ENCODE results near the gene KLHL29. TPM values are rescaled to one million over a fixed set of nuclear protein-coding genes. Genes with fewer than 3 reads are reported as not detected.

KLHL29 gene
- total and polyA plus RNA-seq, 2 of the 13 experiments (the other 11 are each of a cell fraction or from before 2014, with no cell fraction given), result 0.01 TPM; not detected in 1

- no peak for FAIRE-seq
- no TSS peak for BruUV-seq (replicated peaks)
- in situ Hi-C loops (cut with HindIII; ENCODE audit: extremely low pct_ligation_motif_present, low pct_unique_long_range_greater_than_20kb), result no loop called here
- ATAC-seq, result no peak
- H3K27me3 ChIP-seq (ENCODE audit: control insufficient read depth in 1 of 2, insufficient read depth in 2 of 2, low read length in 2 of 2), result peaks cover 0 to 3% of the 10 kb centered on the region in 2 experiments; a peak in 2 of 5 replicates
- intact Hi-C loops (cut with micrococcal nuclease; ENCODE audit: unreplicated experiment), result no loop called here
- 35% methylated on average over 6 of the region's 6 CpGs for WGBS (ENCODE audit: low lambda C conversion rate)
- no peak for DNase-seq (ENCODE audit: low spot score)
- H3K4me1 ChIP-seq (ENCODE audit: insufficient read depth, low read length), result peaks cover 65% of the 10 kb centered on the region
- no peak overlapping the region for H3K27ac ChIP-seq (ENCODE audit: extremely low read length, insufficient read depth, low read length)
- no peaks in the 10 kb centered on the region for H3K79me2 ChIP-seq (ENCODE audit: insufficient read depth, low read length)
- H3K36me3 ChIP-seq (replicated peaks in 1 of 2; ENCODE audit: control insufficient read depth in 1 of 2, insufficient read depth in 2 of 2, low read length in 2 of 2), result no peaks in the 10 kb centered on the region
- H4K20me1 ChIP-seq (ENCODE audit: insufficient read depth, low read length), result no peaks in the 10 kb centered on the region
- no peaks in the 10 kb centered on the region for H3K9me3 ChIP-seq (ENCODE audit: low read length)
- CTCF ChIA-PET (ENCODE audit: low intra/inter-chr PET ratio, low total read pairs), result no interaction called here
- POLR2A ChIA-PET, result no interaction called here
- no peak overlapping the region for H3K9ac ChIP-seq (ENCODE audit: insufficient read depth, low read depth, low read length)
- no peak overlapping the region for H2AFZ ChIP-seq (ENCODE audit: low read length)
- no peak overlapping the region for H3K4me3 ChIP-seq (replicated peaks in 1 of 3; ENCODE audit: insufficient read depth in 1 of 3, low read depth in 2 of 3, low read length in 3 of 3)
- H3K4me2 ChIP-seq (ENCODE audit: low read depth, low read length), result no peak overlapping the region
- TF ChIP-seq TMF1 (CRISPR knock-in tag; IDR thresholded peaks at IDR 0.05; ENCODE audit: low read depth) (no peak), ARNT2 (CRISPR knock-in tag; IDR thresholded peaks at IDR 0.05; ENCODE audit: low read depth) (no peak), CHCHD3 (CRISPR knock-in tag; IDR thresholded peaks at IDR 0.05) (no peak), SIN3A (IDR thresholded peaks at IDR 0.05; ENCODE audit: borderline replicate concordance, low read depth, low read length) (no peak), ZNF354B (CRISPR knock-in tag; IDR thresholded peaks at IDR 0.05) (no peak), EEA1 (CRISPR knock-in tag; IDR thresholded peaks at IDR 0.05; ENCODE audit: borderline replicate concordance) (no peak), ZMYM3 (CRISPR knock-in tag; IDR thresholded peaks at IDR 0.05) (no peak), ZNF547 (CRISPR knock-in tag; IDR thresholded peaks at IDR 0.05) (no peak), MIER3 (CRISPR knock-in tag; IDR thresholded peaks at IDR 0.05; ENCODE audit: borderline replicate concordance) (no peak), KDM2A (CRISPR knock-in tag; IDR thresholded peaks at IDR 0.05; ENCODE audit: borderline replicate concordance, low read depth) (no peak)
- TF ChIP-seq, protein P1, sequence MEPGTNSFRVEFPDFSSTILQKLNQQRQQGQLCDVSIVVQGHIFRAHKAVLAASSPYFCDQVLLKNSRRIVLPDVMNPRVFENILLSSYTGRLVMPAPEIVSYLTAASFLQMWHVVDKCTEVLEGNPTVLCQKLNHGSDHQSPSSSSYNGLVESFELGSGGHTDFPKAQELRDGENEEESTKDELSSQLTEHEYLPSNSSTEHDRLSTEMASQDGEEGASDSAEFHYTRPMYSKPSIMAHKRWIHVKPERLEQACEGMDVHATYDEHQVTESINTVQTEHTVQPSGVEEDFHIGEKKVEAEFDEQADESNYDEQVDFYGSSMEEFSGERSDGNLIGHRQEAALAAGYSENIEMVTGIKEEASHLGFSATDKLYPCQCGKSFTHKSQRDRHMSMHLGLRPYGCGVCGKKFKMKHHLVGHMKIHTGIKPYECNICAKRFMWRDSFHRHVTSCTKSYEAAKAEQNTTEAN (CRISPR knock-in tag; conservative IDR thresholded peaks at IDR 0.05), result no peak
- TF ChIP-seq, protein P2, sequence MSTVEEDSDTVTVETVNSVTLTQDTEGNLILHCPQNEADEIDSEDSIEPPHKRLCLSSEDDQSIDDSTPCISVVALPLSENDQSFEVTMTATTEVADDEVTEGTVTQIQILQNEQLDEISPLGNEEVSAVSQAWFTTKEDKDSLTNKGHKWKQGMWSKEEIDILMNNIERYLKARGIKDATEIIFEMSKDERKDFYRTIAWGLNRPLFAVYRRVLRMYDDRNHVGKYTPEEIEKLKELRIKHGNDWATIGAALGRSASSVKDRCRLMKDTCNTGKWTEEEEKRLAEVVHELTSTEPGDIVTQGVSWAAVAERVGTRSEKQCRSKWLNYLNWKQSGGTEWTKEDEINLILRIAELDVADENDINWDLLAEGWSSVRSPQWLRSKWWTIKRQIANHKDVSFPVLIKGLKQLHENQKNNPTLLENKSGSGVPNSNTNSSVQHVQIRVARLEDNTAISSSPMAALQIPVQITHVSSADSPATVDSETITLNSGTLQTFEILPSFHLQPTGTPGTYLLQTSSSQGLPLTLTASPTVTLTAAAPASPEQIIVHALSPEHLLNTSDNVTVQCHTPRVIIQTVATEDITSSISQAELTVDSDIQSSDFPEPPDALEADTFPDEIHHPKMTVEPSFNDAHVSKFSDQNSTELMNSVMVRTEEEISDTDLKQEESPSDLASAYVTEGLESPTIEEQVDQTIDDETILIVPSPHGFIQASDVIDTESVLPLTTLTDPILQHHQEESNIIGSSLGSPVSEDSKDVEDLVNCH (CRISPR knock-in tag; IDR thresholded peaks at IDR 0.05), result no peak
- TF ChIP-seq, protein P3, sequence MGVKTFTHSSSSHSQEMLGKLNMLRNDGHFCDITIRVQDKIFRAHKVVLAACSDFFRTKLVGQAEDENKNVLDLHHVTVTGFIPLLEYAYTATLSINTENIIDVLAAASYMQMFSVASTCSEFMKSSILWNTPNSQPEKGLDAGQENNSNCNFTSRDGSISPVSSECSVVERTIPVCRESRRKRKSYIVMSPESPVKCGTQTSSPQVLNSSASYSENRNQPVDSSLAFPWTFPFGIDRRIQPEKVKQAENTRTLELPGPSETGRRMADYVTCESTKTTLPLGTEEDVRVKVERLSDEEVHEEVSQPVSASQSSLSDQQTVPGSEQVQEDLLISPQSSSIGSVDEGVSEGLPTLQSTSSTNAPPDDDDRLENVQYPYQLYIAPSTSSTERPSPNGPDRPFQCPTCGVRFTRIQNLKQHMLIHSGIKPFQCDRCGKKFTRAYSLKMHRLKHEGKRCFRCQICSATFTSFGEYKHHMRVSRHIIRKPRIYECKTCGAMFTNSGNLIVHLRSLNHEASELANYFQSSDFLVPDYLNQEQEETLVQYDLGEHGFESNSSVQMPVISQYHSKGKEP (CRISPR knock-in tag; IDR thresholded peaks at IDR 0.05), result no peak
- TF ChIP-seq, protein P4, sequence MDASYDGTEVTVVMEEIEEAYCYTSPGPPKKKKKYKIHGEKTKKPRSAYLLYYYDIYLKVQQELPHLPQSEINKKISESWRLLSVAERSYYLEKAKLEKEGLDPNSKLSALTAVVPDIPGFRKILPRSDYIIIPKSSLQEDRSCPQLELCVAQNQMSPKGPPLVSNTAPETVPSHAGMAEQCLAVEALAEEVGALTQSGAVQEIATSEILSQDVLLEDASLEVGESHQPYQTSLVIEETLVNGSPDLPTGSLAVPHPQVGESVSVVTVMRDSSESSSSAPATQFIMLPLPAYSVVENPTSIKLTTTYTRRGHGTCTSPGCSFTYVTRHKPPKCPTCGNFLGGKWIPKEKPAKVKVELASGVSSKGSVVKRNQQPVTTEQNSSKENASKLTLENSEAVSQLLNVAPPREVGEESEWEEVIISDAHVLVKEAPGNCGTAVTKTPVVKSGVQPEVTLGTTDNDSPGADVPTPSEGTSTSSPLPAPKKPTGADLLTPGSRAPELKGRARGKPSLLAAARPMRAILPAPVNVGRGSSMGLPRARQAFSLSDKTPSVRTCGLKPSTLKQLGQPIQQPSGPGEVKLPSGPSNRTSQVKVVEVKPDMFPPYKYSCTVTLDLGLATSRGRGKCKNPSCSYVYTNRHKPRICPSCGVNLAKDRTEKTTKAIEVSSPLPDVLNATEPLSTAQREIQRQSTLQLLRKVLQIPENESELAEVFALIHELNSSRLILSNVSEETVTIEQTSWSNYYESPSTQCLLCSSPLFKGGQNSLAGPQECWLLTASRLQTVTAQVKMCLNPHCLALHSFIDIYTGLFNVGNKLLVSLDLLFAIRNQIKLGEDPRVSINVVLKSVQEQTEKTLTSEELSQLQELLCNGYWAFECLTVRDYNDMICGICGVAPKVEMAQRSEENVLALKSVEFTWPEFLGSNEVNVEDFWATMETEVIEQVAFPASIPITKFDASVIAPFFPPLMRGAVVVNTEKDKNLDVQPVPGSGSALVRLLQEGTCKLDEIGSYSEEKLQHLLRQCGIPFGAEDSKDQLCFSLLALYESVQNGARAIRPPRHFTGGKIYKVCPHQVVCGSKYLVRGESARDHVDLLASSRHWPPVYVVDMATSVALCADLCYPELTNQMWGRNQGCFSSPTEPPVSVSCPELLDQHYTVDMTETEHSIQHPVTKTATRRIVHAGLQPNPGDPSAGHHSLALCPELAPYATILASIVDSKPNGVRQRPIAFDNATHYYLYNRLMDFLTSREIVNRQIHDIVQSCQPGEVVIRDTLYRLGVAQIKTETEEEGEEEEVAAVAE (CRISPR knock-in tag; IDR thresholded peaks at IDR 0.05; ENCODE audit: borderline replicate concordance), result no peak
These were observed 277.5 kb downstream of the KLHL29 start for GRCh38 chr2:23662466-23662865.

Data from HepG2 (cell line).